HPDE6-E6E7 (cell line): Measurements from ENCODE around the gene RBKS.
A peak's percentile ranks its signal among the peaks of the same experiment; 100 is the strongest.
"Not testable (repeated sequence)": the region's sequence is repeated elsewhere in the genome, so short reads cannot be mapped to it uniquely, and the experiment has no call there.

Source experiments
- DNase-seq: peaks from one replicate; pipeline ENCODE4 v3.0.0; 2011; ENCODE audit warnings: missing footprints; ENCODE audit errors: extremely low spot score

RBKS gene

GRCh38 chr2:27798948-27799645 lies 91.1 kb downstream of the RBKS start:
- peak; percentile 89 for DNase-seq

DNA sequence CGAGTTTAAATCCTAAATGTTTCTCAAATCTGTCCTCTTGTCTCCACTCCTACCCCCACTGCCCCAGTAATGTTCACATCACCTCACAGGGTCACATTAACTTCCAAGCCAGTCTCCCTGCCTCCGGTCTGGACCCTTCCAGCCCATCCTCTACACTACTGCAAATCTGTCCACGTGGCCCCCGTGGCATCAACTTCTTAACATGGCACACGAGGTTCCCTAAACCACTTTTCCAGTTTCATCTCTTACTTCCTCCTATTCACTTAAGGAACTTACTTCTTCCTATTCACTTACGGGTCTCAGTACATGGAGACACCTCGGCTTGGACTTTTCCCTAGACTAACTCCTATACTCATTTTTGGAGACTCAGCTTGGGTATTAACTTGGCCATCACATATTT lies 91.7 kb downstream of the RBKS start:
- no peak for DNase-seq

- no peak for DNase-seq
Measured at GRCh38 chr2:27797841-27798240, 92.3 kb downstream of the RBKS start.

GRCh38 chr2:27796791-27797765 lies 93.1 kb downstream of the RBKS start:
- DNase-seq: no peak

DNA sequence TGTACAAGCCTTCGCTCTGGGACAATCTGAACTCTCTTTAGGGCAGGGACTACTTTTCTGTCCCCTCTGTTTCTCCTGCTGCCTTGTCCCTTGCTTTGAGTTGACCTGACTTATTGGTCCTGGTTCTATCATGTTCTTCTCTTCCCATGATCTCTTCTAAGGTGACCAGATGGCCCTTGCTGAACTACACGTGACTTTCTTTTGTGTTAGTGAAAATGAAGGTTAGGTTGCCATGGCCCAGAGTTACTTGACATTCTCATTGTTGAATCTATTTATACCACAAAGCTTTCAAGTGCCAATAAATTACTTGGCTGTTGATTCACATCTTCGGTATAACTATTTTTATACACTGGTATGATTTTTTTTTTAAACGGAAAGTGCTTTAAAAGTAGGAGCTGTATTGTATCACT lies 94.3 kb downstream of the RBKS start:
- no peak for DNase-seq

DNA sequence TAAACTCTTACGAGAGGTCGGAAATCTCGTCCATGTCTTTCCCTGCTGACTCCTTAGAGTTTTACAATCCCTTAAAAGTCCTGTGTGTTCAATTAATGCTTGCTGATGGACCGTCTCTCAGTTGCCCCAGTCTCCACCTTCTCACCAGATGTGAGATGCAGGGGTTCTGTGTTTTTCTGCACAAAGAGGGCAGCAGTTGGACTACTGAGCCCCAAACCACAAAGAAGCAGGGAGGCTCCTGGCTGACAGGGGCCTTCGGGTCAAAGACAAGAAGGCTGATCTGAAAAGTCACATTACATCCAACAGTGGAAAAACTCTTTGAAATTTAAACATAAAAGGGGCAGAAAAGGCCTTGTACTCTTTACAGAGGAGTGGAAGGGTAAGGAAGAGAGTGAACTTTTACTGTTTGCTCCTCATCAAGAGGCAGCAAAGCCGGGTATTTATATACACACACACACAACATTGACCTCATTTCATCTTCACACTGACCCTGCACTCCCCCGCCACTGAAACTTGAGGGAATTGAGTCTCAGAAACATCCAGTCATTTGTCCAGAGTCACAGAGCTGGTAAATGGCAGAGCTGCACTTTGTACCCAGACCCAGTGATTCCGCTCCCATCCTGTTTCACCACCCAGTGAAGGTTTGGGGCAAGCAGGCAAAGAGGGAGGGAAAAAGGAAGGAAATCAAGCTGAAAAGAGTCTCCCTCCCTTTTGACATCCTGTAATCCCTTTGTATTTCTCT lies 94.9 kb downstream of the RBKS start:
- DNase-seq: no peak

DNA sequence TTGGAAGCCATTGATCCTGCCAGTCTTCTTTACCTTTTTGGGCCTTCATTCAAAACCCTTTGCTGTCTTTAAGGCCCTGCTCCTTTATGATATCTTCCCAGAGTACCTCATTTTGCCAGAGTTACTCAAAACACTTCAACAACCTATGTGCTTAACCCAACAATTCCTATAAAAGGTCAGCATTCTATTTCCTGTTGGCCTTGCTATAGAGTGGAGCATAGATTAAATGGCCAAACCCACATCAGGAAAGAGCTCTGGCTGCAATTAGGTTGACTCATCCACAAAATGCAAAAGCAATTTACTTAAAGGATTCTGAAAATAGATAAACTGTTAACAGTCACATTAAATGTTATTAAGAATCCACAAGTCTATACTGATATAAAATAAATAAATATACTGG lies 97.4 kb downstream of the RBKS start:
- DNase-seq: no peak

DNA sequence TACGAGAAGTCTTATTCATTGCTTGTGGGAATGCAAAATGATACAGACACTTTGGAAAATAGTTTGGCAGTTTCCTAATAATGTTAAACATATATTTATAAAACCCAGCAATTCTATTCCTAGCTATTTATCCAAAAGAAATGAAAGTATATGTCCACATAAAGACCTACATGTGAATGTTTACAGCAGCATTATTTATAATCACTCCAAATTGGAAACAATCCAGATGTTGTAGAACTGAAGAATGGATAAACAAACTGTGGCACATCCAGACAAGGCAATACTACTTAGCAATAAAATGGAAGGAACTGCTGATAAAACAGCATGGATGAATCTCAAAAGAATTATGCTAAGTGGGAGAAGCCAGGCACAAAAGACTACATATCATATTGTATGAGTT lies 99.4 kb downstream of the RBKS start:
- DNase-seq: no peak

- DNase-seq: no peak
Measured at GRCh38 chr2:27782701-27783100, 107.5 kb downstream of the RBKS start.

DNA sequence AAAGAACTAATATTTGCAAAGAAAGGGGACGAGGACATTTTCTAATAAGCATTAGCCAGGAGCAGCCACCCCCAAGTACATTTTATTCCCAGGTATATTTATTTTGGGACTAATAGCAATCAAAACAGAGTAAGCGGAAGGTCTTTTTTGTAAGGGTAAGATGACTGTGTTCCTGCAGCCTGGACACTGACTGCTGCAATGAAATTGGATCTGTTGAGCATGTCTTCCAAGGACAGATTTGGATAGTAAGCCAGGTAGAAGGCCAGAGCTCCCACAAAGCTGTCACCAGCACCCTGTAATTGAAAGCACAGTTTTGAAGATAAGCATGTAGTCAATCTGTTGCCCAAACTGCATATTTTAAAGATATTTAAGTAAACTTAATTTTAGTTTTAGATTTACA lies 108.7 kb downstream of the RBKS start:
- DNase-seq: no peak

GRCh38 chr2:27779417-27780055 lies 110.7 kb downstream of the RBKS start:
- DNase-seq: no peak

DNA sequence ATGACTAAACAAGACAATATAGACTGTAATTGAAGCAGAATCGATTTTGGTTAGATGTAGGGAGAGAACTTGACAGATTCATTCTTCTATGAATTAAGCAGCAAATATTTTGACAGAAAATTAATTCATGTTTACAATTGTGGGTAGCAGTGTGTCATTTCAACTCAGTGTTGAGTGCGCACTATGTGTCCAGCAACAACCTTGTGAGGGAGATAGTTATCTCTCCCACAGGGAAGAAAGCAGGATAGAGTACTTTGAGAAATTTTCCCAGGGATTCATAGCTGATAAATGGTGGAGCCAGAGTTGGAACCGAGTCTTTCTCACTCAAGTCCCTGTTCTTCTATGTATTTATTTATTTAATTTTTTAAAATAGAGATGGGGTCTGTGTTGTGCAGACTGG lies 113.5 kb downstream of the RBKS start:
- DNase-seq: no peak

GRCh38 chr2:27776097-27776496 lies 114.1 kb downstream of the RBKS start:
- no peak for DNase-seq

DNA sequence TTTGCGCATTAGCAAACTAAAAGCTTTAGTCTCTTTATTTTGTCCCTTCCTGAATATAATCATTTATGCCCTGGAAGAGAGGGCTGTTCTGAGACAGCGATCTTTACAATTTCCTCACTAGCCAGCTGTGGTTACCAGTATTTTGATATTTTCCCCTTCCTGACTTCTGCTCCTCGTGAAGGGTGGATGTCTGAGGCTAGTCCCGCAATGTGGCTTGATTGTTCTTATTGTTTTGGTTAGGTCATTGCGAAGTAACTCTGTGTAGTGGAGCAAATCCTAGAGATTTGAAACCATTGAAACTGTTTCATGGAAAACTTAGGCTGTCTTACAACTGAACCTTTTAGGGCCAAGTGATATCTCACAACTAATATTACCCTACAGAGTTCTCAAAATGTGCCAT lies 116.2 kb downstream of the RBKS start:
- no peak for DNase-seq

DNA sequence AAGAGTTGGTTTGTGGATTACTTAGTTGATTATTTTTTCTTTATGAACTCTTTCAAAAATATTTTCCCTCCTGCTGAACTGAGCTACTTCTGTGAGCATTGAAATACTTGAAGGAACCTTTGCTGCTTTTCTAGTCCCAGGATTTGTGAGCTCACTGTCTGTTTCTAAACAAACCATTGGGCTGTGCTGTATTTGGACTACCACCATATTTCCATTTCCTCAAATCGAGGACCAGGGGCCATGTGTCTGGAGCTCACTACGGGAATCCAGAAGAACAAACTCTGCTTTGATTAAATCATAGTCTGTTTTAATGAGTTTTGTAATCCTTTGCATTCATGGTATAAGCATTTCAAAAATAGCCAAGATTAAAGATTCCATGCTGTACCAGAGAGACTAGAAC lies 117.4 kb downstream of the RBKS start:
- no peak for DNase-seq

DNA sequence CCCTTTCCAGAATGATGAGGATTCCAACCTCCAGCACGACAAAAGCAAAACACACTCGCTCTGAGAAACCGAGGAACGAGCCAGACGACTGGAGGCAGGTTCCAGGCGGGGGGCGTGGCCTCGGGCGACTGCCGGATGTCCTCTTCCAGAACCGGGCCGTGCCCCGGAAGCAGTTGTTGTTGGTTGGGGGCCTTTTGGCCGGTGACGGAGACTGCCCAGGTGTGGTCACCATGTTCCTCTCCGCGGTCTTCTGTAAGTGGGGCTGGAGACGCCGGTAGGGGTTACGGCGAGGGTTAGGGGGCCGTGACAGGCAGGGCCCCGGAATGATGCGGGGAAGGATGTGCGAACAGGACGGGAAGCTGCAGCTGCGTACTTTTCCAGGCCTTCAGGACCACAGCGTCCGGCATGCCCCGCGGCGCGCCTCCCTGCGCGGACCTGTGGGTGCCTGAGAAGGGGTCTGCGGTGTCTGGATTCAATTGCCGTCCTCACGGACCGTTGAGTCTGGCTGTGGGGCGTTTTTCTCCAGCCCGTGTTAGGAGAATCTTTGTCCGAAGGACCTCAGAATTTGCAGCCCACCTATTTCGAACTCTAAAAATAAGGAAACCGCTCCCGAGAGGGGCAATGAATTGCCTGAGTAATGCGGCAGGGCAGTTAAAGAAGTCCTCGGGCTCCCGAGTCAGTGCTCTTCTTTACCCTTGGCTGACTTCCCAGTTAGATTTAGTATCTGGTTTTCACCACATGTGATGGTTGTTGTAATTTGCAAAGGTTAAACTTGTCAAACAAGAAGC lies 118.4 kb downstream of the RBKS start, which contains the start of gene MRPL33:
Gene MRPL33, plus strand, starts transcription at position 172 of the 788 bp plus-strand sequence. Its CDS starts 59 bp downstream, at position 231.
- DNase-seq: peak; percentile 89

DNA sequence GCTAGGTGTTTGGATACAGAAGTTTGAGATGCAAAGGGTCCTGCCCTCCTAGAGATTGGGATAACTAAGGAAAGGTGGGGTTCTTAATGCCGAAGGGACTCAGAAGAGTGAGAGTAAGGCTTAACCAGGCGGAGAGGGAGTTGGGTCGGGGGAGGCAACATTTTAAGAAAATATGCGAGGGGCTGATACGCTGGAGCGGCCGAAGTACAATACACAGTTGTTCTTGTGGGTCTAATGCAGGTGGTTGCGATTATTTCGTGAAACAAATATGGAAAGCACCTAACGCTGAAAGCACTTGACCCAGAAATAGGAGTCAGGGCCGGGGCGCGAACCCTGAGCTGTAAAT lies 119.0 kb downstream of the RBKS start:
- no peak for DNase-seq

- no peak for DNase-seq
Measured at GRCh38 chr2:27766287-27766661, 123.9 kb downstream of the RBKS start.

DNA sequence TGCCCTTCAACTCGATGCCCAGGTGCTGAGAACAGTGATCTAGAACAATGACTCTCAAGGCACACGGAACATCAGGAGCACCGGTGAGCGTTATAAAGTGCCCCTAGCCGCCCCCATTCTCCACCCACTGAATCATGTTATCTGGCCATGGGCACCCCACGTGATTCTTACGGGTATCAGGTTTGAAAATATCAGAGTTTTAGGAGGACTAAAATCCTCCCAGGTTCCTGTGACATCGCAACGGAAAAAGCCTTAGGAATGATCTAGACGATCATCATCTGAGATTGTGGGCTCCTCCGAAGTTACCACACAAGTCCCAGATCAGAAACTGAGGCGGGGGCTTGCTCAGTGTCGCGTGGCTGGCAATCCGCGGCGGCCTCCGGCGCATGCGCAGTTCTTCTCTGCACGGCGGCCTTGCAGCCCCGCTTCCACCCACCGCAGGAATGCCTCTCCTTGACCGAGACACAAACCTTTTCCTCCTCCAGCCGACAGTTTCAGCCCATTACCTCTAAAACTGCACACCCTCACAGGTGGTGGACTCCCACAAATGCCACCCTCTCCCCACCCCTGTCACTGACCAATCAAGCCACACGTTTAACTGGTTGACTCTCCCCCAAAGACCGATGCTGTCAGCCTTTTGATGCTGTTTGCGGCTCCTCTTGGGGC lies 124.4 kb downstream of the RBKS start:
- DNase-seq: no peak

GRCh38 chr2:27764526-27764925 lies 125.7 kb downstream of the RBKS start:
- not testable (repeated sequence) for DNase-seq

GRCh38 chr2:27763907-27764267 lies 126.3 kb downstream of the RBKS start:
- DNase-seq: no peak
